ENCODE results near the gene HK1. TPM values are rescaled to one million over a fixed set of nuclear protein-coding genes. Genes with fewer than 3 reads are reported as not detected.

The HK1 gene
- total RNA-seq, 1 experiment from 2014 or later = 98.8 TPM

GRCh38 chr10:69332278-69333010, 54.1 kb downstream of the HK1 start:
- H3K18ac ChIP-seq (ENCODE audit: insufficient read length, low read depth, low read length) = no peak overlapping the region
- H3K79me1 ChIP-seq (ENCODE audit: insufficient read depth, low read depth, low read length, poor library complexity, severe bottlenecking) = peaks cover 7% of the 10 kb centered on the region
- H4K20me1 ChIP-seq (ENCODE audit: control insufficient read depth, insufficient read depth, insufficient read length) = no peaks in the 10 kb centered on the region
- no peak overlapping the region for H3K9ac ChIP-seq (ENCODE audit: extremely low read depth, insufficient read length, low read length)
- H3K23ac ChIP-seq (ENCODE audit: insufficient read length, low read depth, low read length) = no peak overlapping the region
- H2BK5ac ChIP-seq (ENCODE audit: insufficient read length, low read length) = no peak overlapping the region
- H3K9me3 ChIP-seq (ENCODE audit: control insufficient read depth, low read depth, low read length) = no peaks in the 10 kb centered on the region
- no peak overlapping the region for H2BK15ac ChIP-seq (ENCODE audit: low read depth, low read length)
- H4K5ac ChIP-seq (ENCODE audit: insufficient read length, low read depth, low read length) = no peak overlapping the region
- H3K23me2 ChIP-seq (ENCODE audit: insufficient read length, low read depth, low read length, poor library complexity, severe bottlenecking) = no peaks in the 10 kb centered on the region
- peaks cover 61% of the 10 kb centered on the region for H3K79me2 ChIP-seq (ENCODE audit: insufficient read depth, low read length)
- Mint-ChIP-seq H3K4me3 (no peak overlapping the region; a peak in 1 of 5 replicates), H3K27me3 (ENCODE audit: low read depth) (no peaks in the 10 kb centered on the region), H3K36me3 (ENCODE audit: insufficient read depth in 1 of 3, low read depth in 3 of 3) (peaks cover 1 to 13% (median 7%) of the 10 kb centered on the region in 3 experiments; a peak in 6 of 7 replicates), H3K9me3 (no peaks in the 10 kb centered on the region; a peak in 1 of 5 replicates), H3K4me1 (peaks cover 69 to 81% of the 10 kb centered on the region in 2 experiments), H3K27ac (peak overlapping the region; percentile 93 to 97 (median 95))
- TF ChIP-seq, protein P1, sequence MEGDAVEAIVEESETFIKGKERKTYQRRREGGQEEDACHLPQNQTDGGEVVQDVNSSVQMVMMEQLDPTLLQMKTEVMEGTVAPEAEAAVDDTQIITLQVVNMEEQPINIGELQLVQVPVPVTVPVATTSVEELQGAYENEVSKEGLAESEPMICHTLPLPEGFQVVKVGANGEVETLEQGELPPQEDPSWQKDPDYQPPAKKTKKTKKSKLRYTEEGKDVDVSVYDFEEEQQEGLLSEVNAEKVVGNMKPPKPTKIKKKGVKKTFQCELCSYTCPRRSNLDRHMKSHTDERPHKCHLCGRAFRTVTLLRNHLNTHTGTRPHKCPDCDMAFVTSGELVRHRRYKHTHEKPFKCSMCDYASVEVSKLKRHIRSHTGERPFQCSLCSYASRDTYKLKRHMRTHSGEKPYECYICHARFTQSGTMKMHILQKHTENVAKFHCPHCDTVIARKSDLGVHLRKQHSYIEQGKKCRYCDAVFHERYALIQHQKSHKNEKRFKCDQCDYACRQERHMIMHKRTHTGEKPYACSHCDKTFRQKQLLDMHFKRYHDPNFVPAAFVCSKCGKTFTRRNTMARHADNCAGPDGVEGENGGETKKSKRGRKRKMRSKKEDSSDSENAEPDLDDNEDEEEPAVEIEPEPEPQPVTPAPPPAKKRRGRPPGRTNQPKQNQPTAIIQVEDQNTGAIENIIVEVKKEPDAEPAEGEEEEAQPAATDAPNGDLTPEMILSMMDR (conservative IDR thresholded peaks at IDR 0.05) = no peak
- H4K91ac ChIP-seq (ENCODE audit: insufficient read length, low read depth, low read length) = no peak overlapping the region
- H3K56ac ChIP-seq (ENCODE audit: insufficient read length, low read depth, low read length) = no peak overlapping the region
- peaks cover 42% of the 10 kb centered on the region for H3K4me1 ChIP-seq (ENCODE audit: insufficient read depth, low read length)
- H2BK20ac ChIP-seq (ENCODE audit: low read depth, low read length, poor library complexity, severe bottlenecking) = no peak overlapping the region
- no peak overlapping the region for H3K4me2 ChIP-seq (ENCODE audit: insufficient read depth, insufficient read length, low read length)
- H2BK12ac ChIP-seq (ENCODE audit: insufficient read length, low read depth, low read length) = no peak overlapping the region
- no peak overlapping the region for H3K4ac ChIP-seq (ENCODE audit: low read depth, low read length)
- peak overlapping the region; percentile 42 for H3K27ac ChIP-seq (ENCODE audit: insufficient read length, low read depth, low read length)
- no CpG with 5 or more reads among the region's 9 CpGs for WGBS (ENCODE audit: extremely low coverage, insufficient read length, low lambda C conversion rate)
- H2AFZ ChIP-seq (ENCODE audit: low read length) = no peak overlapping the region
- H3K14ac ChIP-seq (ENCODE audit: insufficient read depth, low read length) = no peak overlapping the region; the same call in 1 of the 2 replicates
- DNase-seq = no peak
- no peak overlapping the region for H3T11ph ChIP-seq (ENCODE audit: low read length)
- no peak overlapping the region for H2BK120ac ChIP-seq (ENCODE audit: low read depth, low read length, poor library complexity, severe bottlenecking)
- H4K8ac ChIP-seq (replicated peaks; ENCODE audit: insufficient read length, low read depth, low read length) = no peak overlapping the region
- H2AK5ac ChIP-seq (ENCODE audit: insufficient read length, low read length) = peak overlapping the region; percentile 2
- H3K27me3 ChIP-seq (ENCODE audit: insufficient read depth, low read length) = no peaks in the 10 kb centered on the region

All from H9 (cell line).